Tibial artery (tissue), 4 donors: ENCODE measurements around the gene TBX1.

Experiments
- DNase-seq, 2 donors: peaks; one replicate each; pipeline ENCODE4 v3.0.0-alpha.2; 2019
- H3K27ac ChIP-seq, 2 donors: fragments of 200-600 bp; sonication (generic) in 1 of 2; 1 replicate in 1 of 2; 2 replicates in 1 of 2; pipeline ENCODE4 v1.5.1; 2018 to 2019; ENCODE audit warnings: mild to moderate bottlenecking in 1 of 2
- H3K27me3 ChIP-seq, 2 donors: fragments of 200-600 bp; sonication (generic) in 1 of 2; one replicate each; pipeline versions ENCODE4 v1.5.1 to v1.6.0; 2016 to 2019
- H3K36me3 ChIP-seq, 3 donors: fragments of 200-600 bp; sonication (generic) in 2 of 3; one replicate each; pipeline ENCODE4 v1.5.1; 2016 to 2019; ENCODE audit warnings: mild to moderate bottlenecking in 2 of 3
- H3K4me1 ChIP-seq, 4 donors: fragments of 200-600 bp; sonication (generic) in 2 of 4; 1 replicate in 3 of 4; 2 replicates in 1 of 4; pipeline ENCODE4 v1.5.1; 2016 to 2019
- H3K4me3 ChIP-seq, 2 donors: fragments of 200-600 bp; sonication (generic) in 1 of 2; 1 replicate in 1 of 2; 2 replicates in 1 of 2; pipeline ENCODE4 v1.5.1; 2018 to 2019; ENCODE audit warnings: mild to moderate bottlenecking in 2 of 2
- H3K9me3 ChIP-seq, 3 donors: fragments of 200-600 bp; sonication (generic) in 1 of 3; one replicate each; pipeline ENCODE4 v1.5.1; 2016 to 2019
- intact Hi-C: fragments of 100-400 bp; cut with DNase I; formaldehyde crosslinking; loops from one replicate; pipeline ENCODE4 v1.15.0; 2023; ENCODE audit warnings: low total_unique reads
- TF ChIP-seq, protein P1 (sequence below), 2 experiments: fragments of 200-600 bp in 1 of 2; fragments of 450-650 bp in 1 of 2; IDR thresholded peaks; one replicate each; pipeline ENCODE4 v1.5.1; 2017 to 2019; ENCODE audit warnings: antibody characterized with exemption in 2 of 2, mild to moderate bottlenecking in 1 of 2, moderate library complexity in 1 of 2

Gene TBX1

DNA sequence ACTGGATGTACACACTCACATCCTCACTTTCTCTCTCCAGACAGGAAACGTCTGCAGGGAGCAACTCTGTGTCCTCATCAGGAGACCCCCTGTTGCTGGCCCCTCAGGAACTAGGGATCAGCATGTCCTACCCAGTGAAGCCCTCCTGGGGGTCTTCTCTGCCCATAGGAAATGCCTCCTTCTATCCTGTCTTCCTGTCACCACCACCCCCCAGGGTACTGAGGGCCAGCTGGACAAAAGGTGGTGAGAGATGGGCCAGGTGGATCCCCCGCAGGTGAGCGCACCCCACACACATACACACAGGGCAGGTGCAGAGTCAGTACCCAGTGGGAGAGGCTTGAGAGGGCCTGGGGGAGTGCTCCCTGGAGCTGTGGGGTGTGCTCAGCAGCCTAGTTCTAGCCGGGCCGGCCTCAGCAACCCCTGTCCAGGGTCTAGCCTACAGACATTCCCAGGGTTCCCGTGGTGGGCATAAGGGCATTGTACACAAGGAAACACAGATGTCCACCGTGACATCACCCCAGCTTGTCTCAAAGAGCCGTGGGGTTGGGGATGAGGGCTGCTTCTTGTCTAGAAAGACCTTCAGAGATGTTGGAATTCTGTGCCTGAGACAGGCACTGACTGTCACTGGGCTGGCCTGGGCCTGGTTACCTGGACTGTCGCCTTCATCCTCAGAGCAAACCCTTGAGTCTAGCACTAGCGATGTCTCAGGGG is 28.0 kb upstream of the TBX1 start:
- Histone ChIP-seq H3K4me1 (peaks cover 0 to 9% (median 7%) of the 10 kb centered on the region in 4 donors), H3K9me3 (no peaks in the 10 kb centered on the region), H3K27ac (no peak overlapping the region), H3K36me3 (no peaks in the 10 kb centered on the region), H3K27me3 (peaks cover 0 to 16% of the 10 kb centered on the region in 2 donors), H3K4me3 (no peak overlapping the region)
- intact Hi-C loops: no loop called here
- TF ChIP-seq, protein P1, sequence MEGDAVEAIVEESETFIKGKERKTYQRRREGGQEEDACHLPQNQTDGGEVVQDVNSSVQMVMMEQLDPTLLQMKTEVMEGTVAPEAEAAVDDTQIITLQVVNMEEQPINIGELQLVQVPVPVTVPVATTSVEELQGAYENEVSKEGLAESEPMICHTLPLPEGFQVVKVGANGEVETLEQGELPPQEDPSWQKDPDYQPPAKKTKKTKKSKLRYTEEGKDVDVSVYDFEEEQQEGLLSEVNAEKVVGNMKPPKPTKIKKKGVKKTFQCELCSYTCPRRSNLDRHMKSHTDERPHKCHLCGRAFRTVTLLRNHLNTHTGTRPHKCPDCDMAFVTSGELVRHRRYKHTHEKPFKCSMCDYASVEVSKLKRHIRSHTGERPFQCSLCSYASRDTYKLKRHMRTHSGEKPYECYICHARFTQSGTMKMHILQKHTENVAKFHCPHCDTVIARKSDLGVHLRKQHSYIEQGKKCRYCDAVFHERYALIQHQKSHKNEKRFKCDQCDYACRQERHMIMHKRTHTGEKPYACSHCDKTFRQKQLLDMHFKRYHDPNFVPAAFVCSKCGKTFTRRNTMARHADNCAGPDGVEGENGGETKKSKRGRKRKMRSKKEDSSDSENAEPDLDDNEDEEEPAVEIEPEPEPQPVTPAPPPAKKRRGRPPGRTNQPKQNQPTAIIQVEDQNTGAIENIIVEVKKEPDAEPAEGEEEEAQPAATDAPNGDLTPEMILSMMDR (IDR thresholded peaks at IDR 0.05): no peak
- DNase-seq: no peak

DNA sequence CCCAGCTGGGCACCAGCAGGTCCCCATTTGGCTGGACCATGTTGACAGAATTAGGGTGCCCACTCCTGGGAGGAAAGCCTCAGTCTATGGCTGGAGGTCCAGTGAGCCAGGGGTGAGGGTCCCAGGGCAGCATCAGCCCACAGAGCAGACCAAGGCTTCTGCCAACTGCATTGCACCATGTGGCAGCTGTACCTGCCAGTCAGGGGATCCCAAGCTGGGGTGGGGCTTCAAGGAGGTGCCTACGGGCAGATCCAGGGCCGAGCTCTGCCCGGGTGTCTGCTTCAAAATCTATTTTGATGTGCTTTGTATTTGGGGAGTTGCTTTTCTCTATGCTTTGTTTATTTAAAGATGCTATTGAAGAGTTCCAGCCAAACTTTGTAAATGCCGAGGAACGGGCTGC is 26.8 kb upstream of the TBX1 start:
- intact Hi-C loops: no loop called here
- no peaks in the 10 kb centered on the region for H3K36me3 ChIP-seq

DNA sequence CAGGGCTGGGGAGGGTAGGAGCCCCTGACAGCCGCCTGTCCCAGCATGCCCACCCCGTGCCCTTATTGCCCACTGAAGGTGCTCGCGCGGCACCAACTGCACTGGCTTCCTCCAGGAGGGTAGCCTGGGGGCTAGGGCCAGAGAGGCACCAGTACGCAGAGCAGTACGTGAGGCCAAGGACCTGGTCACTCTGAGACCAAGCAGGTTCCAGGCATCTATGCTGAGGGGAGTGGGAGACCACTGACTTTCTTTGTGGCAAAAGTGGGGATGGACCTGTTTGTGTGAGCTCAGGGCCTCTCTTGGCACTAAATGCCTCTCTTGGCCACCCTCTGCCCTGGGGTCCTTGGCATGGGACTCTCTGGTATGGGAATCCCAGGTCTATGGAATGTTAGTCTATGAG is 26.4 kb upstream of the TBX1 start:
- no peaks in the 10 kb centered on the region for H3K9me3 ChIP-seq
- H3K27me3 ChIP-seq: peaks cover 0 to 32% of the 10 kb centered on the region in 2 donors
- DNase-seq: no peak
- intact Hi-C loops: no loop called here
- peaks cover 0 to 9% (median 7%) of the 10 kb centered on the region in 4 donors for H3K4me1 ChIP-seq
- H3K27ac ChIP-seq: no peak overlapping the region
- H3K4me3 ChIP-seq: no peak overlapping the region
- TF ChIP-seq, protein P1 (IDR thresholded peaks at IDR 0.05): no peak
- no peaks in the 10 kb centered on the region for H3K36me3 ChIP-seq

More for the DNA sequence above, 26.8 kb upstream of the TBX1 start:
- Histone ChIP-seq H3K4me1 (peaks cover 0 to 9% (median 7%) of the 10 kb centered on the region in 4 donors), H3K27me3 (peaks cover 0 to 28% of the 10 kb centered on the region in 2 donors), H3K27ac (no peak overlapping the region), H3K9me3 (no peaks in the 10 kb centered on the region), H3K4me3 (no peak overlapping the region)
- no peak for DNase-seq
- TF ChIP-seq, protein P1 (IDR thresholded peaks at IDR 0.05): no peak

DNA sequence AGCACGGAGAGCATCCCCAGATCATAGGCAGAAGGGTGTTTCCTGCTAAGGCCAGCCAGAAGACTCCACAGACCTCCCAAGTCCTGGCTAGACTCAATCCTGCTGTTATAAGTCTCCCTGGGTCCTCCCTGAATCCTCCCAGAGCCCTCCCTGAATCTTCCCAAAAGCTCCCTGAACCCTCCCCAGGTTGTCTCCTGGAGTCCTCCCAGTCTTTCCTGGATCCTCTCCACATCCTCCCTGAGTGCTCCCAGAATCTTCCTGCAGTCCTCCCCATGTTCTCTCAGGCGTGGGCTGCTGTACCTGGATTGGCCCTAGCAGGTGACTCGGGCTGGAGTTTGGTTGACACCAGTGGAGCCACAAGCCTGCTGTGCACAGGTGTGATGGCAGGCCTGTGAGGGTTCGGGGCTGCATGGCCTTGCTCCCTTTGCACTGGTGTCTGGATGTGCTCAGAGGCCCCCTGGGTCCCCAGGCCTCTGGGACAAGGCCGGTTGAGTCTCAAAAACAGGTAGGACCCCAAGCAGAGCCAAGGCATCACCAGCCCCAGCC is 25.7 kb upstream of the TBX1 start:
- intact Hi-C loops: no loop called here

DNA sequence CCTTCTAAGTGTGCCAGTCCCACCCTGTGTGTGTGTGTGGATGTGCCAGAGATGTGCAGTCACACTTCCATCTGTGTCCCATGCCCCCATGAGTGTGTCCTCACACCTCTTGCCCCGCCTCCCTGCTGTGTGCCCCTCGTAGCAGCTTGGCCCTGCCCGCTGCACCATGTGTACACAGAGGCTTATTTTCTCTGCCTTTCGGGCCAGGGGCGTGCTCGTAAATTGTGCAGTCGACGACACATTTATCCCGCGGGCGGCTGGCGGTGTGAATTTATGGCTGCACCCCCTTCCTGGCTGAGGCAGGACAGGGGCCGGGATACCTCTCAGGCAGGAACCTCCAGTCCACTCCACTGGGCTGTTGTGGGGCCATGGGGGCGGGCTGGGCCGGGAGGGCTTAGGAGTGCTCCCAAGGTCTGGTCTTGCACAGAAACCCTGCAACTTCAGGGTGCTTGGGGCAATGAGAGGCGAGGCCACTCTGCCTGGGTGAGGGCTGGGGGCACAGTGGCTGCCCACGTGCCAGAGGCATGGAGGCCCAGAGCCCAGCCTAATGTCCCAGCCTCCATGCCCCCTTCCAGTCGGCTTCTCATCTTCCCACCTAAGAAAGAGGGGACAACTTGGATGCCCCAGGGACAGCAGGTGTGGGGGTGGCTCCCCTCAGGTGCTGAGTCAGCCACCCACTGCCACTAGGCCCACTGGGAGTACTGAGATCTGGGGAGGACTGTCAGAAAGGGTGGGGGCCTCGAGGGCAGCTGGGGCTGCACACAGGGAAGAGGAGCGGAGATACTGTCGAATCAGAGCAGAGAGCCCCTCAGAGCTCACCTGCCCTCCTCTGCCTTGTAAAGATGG is 24.7 kb upstream of the TBX1 start:
- H3K9me3 ChIP-seq: no peaks in the 10 kb centered on the region
- no peak overlapping the region for H3K4me3 ChIP-seq
- H3K4me1 ChIP-seq: peaks cover 0 to 3% (median 2%) of the 10 kb centered on the region in 4 donors
- DNase-seq: no peak
- TF ChIP-seq, protein P1 (IDR thresholded peaks at IDR 0.05): no peak
- peaks cover 0 to 40% of the 10 kb centered on the region in 2 donors for H3K27me3 ChIP-seq
- H3K36me3 ChIP-seq: no peaks in the 10 kb centered on the region
- intact Hi-C loops: no loop called here
- no peak overlapping the region for H3K27ac ChIP-seq

More for the DNA sequence above, 25.7 kb upstream of the TBX1 start:
- DNase-seq: no peak
- H3K4me3 ChIP-seq: no peak overlapping the region
- H3K27me3 ChIP-seq: peaks cover 0 to 38% of the 10 kb centered on the region in 2 donors
- no peak overlapping the region for H3K27ac ChIP-seq
- H3K9me3 ChIP-seq: no peaks in the 10 kb centered on the region
- H3K4me1 ChIP-seq: peaks cover 0 to 9% (median 7%) of the 10 kb centered on the region in 4 donors
- no peaks in the 10 kb centered on the region for H3K36me3 ChIP-seq
- TF ChIP-seq, protein P1 (IDR thresholded peaks at IDR 0.05): no peak
